HepG2 (cell line): Measurements from ENCODE around the gene PTK7. TPM values are rescaled to one million over a fixed set of nuclear protein-coding genes. Genes with fewer than 3 reads are reported as not detected.

Source experiments
- ATAD3A ChIP-seq: sonication (generic); formaldehyde crosslinking; IDR thresholded peaks from 2 replicates; pipeline ENCODE4 v1.4.0; 2020; ENCODE audit warnings: missing genetic modification reagents
- ATRX ChIP-seq: sonication (generic); formaldehyde crosslinking; IDR thresholded peaks from 2 replicates; pipeline ENCODE4 v1.4.0; 2020; ENCODE audit warnings: missing genetic modification reagents, borderline replicate concordance
- CBFB ChIP-seq: sonication (generic); formaldehyde crosslinking; IDR thresholded peaks from 2 replicates; pipeline ENCODE4 v1.4.0; 2020; ENCODE audit warnings: missing genetic modification reagents
- FOSL2 ChIP-seq: sonication (generic); formaldehyde crosslinking; IDR thresholded peaks from 2 replicates; pipeline ENCODE4 v1.4.0; 2020; ENCODE audit warnings: missing genetic modification reagents
- FOXM1 ChIP-seq: sonication (generic); formaldehyde crosslinking; IDR thresholded peaks from 2 replicates; pipeline ENCODE4 v1.5.0; 2020; ENCODE audit warnings: missing genetic modification reagents
- HNF4A ChIP-seq: sonication (generic); formaldehyde crosslinking; IDR thresholded peaks from 2 replicates; pipeline ENCODE4 v1.4.0; 2020; ENCODE audit warnings: missing genetic modification reagents
- HNRNPK ChIP-seq: fragments of 200-400 bp; formaldehyde crosslinking; IDR thresholded peaks from 2 replicates; pipeline ENCODE4 v1.6.1; 2018; ENCODE audit warnings: low read length, low read depth, moderate library complexity, mild to moderate bottlenecking; ENCODE audit not compliant: poor library complexity, severe bottlenecking
- HNRNPL ChIP-seq: fragments of 200-400 bp; formaldehyde crosslinking; IDR thresholded peaks from 2 replicates; pipeline ENCODE4 v1.6.1; 2017; ENCODE audit warnings: mild to moderate bottlenecking, low read depth, low read length
- KLF9 ChIP-seq: IDR thresholded peaks from 2 replicates; pipeline ENCODE4 v1.6.1; 2016; ENCODE audit warnings: low read depth
- KMT2A ChIP-seq: sonication (generic); formaldehyde crosslinking; IDR thresholded peaks from 2 replicates; pipeline ENCODE4 v1.4.0; 2020; ENCODE audit warnings: missing genetic modification reagents
- MAFK ChIP-seq, 2 experiments: IDR thresholded peaks in 1 of 2; conservative IDR thresholded peaks in 1 of 2; 2 replicates each; pipeline ENCODE4 v1.6.1; 2011; ENCODE audit warnings: improper control_type of control experiment in 2 of 2, low read length in 2 of 2
- NCOA2 ChIP-seq: sonication (generic); formaldehyde crosslinking; IDR thresholded peaks from 2 replicates; pipeline ENCODE4 v1.8.0; 2022; ENCODE audit warnings: inconsistent platforms
- NFE2 ChIP-seq: sonication (generic); formaldehyde crosslinking; IDR thresholded peaks from 2 replicates; pipeline ENCODE4 v1.4.0; 2020; ENCODE audit warnings: missing genetic modification reagents
- PHF21A ChIP-seq: sonication (generic); formaldehyde crosslinking; IDR thresholded peaks from 2 replicates; pipeline ENCODE4 v1.5.0; 2020; ENCODE audit warnings: mild to moderate bottlenecking, missing genetic modification reagents
- PITX1 ChIP-seq: sonication (generic); formaldehyde crosslinking; IDR thresholded peaks from 2 replicates; pipeline ENCODE4 v1.5.1; 2020; ENCODE audit warnings: mild to moderate bottlenecking, missing genetic modification reagents
- PRMT3 ChIP-seq: sonication (generic); formaldehyde crosslinking; IDR thresholded peaks from 2 replicates; pipeline ENCODE4 v1.8.1; 2022; ENCODE audit warnings: low read depth, mild to moderate bottlenecking, moderate library complexity, missing genetic modification reagents, borderline replicate concordance
- RBM22 ChIP-seq: fragments of 200-400 bp; formaldehyde crosslinking; optimal IDR thresholded peaks from 2 replicates; pipeline ENCODE3; 2017; ENCODE audit warnings: mild to moderate bottlenecking, low read length, moderate library complexity
- RFXANK ChIP-seq: IDR thresholded peaks from 2 replicates; pipeline ENCODE4 v1.6.1; 2016
- RNF2 ChIP-seq: fragments of 450-650 bp; conservative IDR thresholded peaks from 2 replicates; pipeline ENCODE4 v1.6.1; 2016; ENCODE audit warnings: low read depth
- SAP130 ChIP-seq: IDR thresholded peaks from 2 replicates; pipeline ENCODE4 v1.6.1; 2016; ENCODE audit warnings: low read depth
- SMAD3 ChIP-seq: sonication (generic); formaldehyde crosslinking; IDR thresholded peaks from 2 replicates; pipeline ENCODE4 v1.4.0; 2020; ENCODE audit warnings: missing genetic modification reagents
- SRSF1 ChIP-seq: fragments of 200-400 bp; formaldehyde crosslinking; optimal IDR thresholded peaks from 2 replicates; pipeline ENCODE3; 2017; ENCODE audit warnings: mild to moderate bottlenecking, low read depth, low read length, moderate library complexity
- U2AF2 ChIP-seq: fragments of 200-400 bp; formaldehyde crosslinking; IDR thresholded peaks from 2 replicates; pipeline ENCODE4 v1.6.1; 2017; ENCODE audit warnings: low read depth, mild to moderate bottlenecking, low read length
- YEATS2 ChIP-seq: sonication (generic); formaldehyde crosslinking; IDR thresholded peaks from 2 replicates; pipeline ENCODE4 v1.4.0; 2020; ENCODE audit warnings: missing genetic modification reagents, borderline replicate concordance
- ZFP82 ChIP-seq: sonication (generic); formaldehyde crosslinking; IDR thresholded peaks from 2 replicates; pipeline ENCODE4 v1.5.1; 2020; ENCODE audit warnings: mild to moderate bottlenecking, missing genetic modification reagents, borderline replicate concordance
- ZNF224 ChIP-seq: sonication (generic); formaldehyde crosslinking; IDR thresholded peaks from 2 replicates; pipeline ENCODE4 v1.5.0; 2020; ENCODE audit warnings: mild to moderate bottlenecking, missing genetic modification reagents
- ZNF256 ChIP-seq: sonication (generic); formaldehyde crosslinking; conservative IDR thresholded peaks from 2 replicates; pipeline ENCODE4 v1.4.0; 2020; ENCODE audit warnings: missing genetic modification reagents
- ZNF333 ChIP-seq: sonication (generic); formaldehyde crosslinking; IDR thresholded peaks from 2 replicates; pipeline ENCODE4 v1.4.0; 2020; ENCODE audit warnings: mild to moderate bottlenecking, missing genetic modification reagents, borderline replicate concordance
- ZNF556 ChIP-seq: sonication (generic); formaldehyde crosslinking; IDR thresholded peaks from 2 replicates; pipeline ENCODE4 v1.4.0; 2020; ENCODE audit warnings: mild to moderate bottlenecking, missing genetic modification reagents, borderline replicate concordance
- ZNF7 ChIP-seq: IDR thresholded peaks from 2 replicates; pipeline ENCODE4 v1.6.1; 2016; ENCODE audit warnings: missing biosample characterization, missing genetic modification reagents
- ZNF709 ChIP-seq: sonication (generic); formaldehyde crosslinking; IDR thresholded peaks from 2 replicates; pipeline ENCODE4 v1.5.0; 2020; ENCODE audit warnings: mild to moderate bottlenecking, missing genetic modification reagents
- ZNF777 ChIP-seq: sonication (generic); formaldehyde crosslinking; IDR thresholded peaks from 2 replicates; pipeline ENCODE4 v1.4.0; 2020; ENCODE audit warnings: missing genetic modification reagents
- ZNF878 ChIP-seq: sonication (generic); formaldehyde crosslinking; IDR thresholded peaks from 2 replicates; pipeline ENCODE4 v1.8.1; 2023; ENCODE audit warnings: mild to moderate bottlenecking, missing genetic modification reagents, moderate library complexity
- polyA plus RNA-seq, 8 experiments: library from polyadenylated mRNA; depleted of rRNA in 3 of 8; stranded (reverse) in 7 of 8; unstranded in 1 of 8; fragments of >200 nt; fragmentation: Illumina TruSeq in 4 of 8; extraction: Trizol in 4 of 8; gene quantifications; 2 replicates each; pipeline versions ENCODE4 v1.2.1 to v1.2.3, GENCODE V29; 2011 to 2016; ENCODE audit warnings: low read depth in 4 of 8, missing spikeins in 1 of 8, mixed read lengths in 1 of 8; ENCODE audit not compliant: insufficient read depth in 1 of 8
- total RNA-seq, 5 experiments: library from RNA; depleted of rRNA; stranded (reverse); fragments of >200 nt; fragmentation: Illumina TruSeq; extraction: Trizol; gene quantifications; 2 replicates each; pipeline ENCODE4 v1.2.3, GENCODE V29; 2016; ENCODE audit warnings: low read depth in 1 of 5
- TF ChIP-seq, protein P1 (sequence below): sonication (generic); formaldehyde crosslinking; IDR thresholded peaks from 2 replicates; pipeline ENCODE4 v1.4.0; 2020; ENCODE audit warnings: missing genetic modification reagents, borderline replicate concordance

The PTK7 gene
- total and polyA plus RNA-seq, 2 of the 13 experiments (the other 11 are each of a cell fraction or from before 2014, with no cell fraction given), result 98.5 to 99.8 TPM

- peak; percentile 74 for TF ChIP-seq PHF21A (CRISPR knock-in tag)
- no peak for TF ChIP-seq U2AF2
- no peak for TF ChIP-seq ZNF224 (CRISPR knock-in tag)
- TF ChIP-seq YEATS2 (CRISPR knock-in tag), result peak; percentile 48; the same call in 1 of the 2 replicates
- TF ChIP-seq ZNF333, result no peak
- peak; percentile 59 for TF ChIP-seq HNF4A (CRISPR knock-in tag)
- no peak for TF ChIP-seq RNF2
- TF ChIP-seq, protein P1, sequence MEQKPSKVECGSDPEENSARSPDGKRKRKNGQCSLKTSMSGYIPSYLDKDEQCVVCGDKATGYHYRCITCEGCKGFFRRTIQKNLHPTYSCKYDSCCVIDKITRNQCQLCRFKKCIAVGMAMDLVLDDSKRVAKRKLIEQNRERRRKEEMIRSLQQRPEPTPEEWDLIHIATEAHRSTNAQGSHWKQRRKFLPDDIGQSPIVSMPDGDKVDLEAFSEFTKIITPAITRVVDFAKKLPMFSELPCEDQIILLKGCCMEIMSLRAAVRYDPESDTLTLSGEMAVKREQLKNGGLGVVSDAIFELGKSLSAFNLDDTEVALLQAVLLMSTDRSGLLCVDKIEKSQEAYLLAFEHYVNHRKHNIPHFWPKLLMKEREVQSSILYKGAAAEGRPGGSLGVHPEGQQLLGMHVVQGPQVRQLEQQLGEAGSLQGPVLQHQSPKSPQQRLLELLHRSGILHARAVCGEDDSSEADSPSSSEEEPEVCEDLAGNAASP (CRISPR knock-in tag), result peak; percentile 26; the same call in 1 of the 2 replicates
- TF ChIP-seq KMT2A (CRISPR knock-in tag), result no peak; the same call in 1 of the 2 replicates
- TF ChIP-seq ZNF709 (CRISPR knock-in tag), result peak; percentile 40; the same call in 1 of the 2 replicates
- TF ChIP-seq NCOA2, result peak; percentile 29; the same call in 1 of the 2 replicates
- no peak for TF ChIP-seq FOXM1 (CRISPR knock-in tag)
- TF ChIP-seq SRSF1, result no peak
- TF ChIP-seq MAFK (conservative IDR thresholded peaks at IDR 0.05 in 1 of 2, IDR thresholded peaks at IDR 0.05 in 1 of 2; ENCODE audit: low read length in 2 of 2), result no peak
- peak; percentile 36 for TF ChIP-seq RBM22
- TF ChIP-seq SAP130 (CRISPR knock-in tag), result peak; percentile 69
- TF ChIP-seq ZNF777 (CRISPR knock-in tag), result no peak
- no peak for TF ChIP-seq ATAD3A (CRISPR knock-in tag)
- TF ChIP-seq RFXANK (CRISPR knock-in tag), result 0 out of 2 replicates have a peak, but pooled peaks have one; percentile 68
- TF ChIP-seq HNRNPL, result 0 out of 2 replicates have a peak, but pooled peaks have one; percentile 21
- no peak for TF ChIP-seq CBFB (CRISPR knock-in tag)
- TF ChIP-seq ZNF7, result no peak
- peak; percentile 44 for TF ChIP-seq FOSL2 (CRISPR knock-in tag)
- no peak for TF ChIP-seq ZFP82
- TF ChIP-seq ZNF556 (CRISPR knock-in tag), result peak; percentile 17; the same call in 1 of the 2 replicates
- TF ChIP-seq PITX1 (CRISPR knock-in tag), result 0 out of 2 replicates have a peak, but pooled peaks have one; percentile 54
- TF ChIP-seq NFE2 (CRISPR knock-in tag), result no peak
- no peak for TF ChIP-seq ZNF878 (CRISPR knock-in tag)
- no peak for TF ChIP-seq ATRX
- no peak for TF ChIP-seq PRMT3 (CRISPR knock-in tag)
- no peak for TF ChIP-seq ZNF256
- no peak for TF ChIP-seq KLF9 (CRISPR knock-in tag)
- no peak for TF ChIP-seq HNRNPK
- 0 out of 2 replicates have a peak, but pooled peaks have one; percentile 44 for TF ChIP-seq SMAD3 (CRISPR knock-in tag)
These were observed 74.1 kb downstream of the PTK7 start (continued) for GRCh38 chr6:43150051-43150751.
